Rectal smooth muscle tissue (tissue), 1 donor: ENCODE data around the gene ENG.

Source experiments
- H3K27ac ChIP-seq: one replicate; pipeline ENCODE4 v1.7.0; 2013; ENCODE audit warnings: low read depth, low read length, inconsistent platforms
- H3K27me3 ChIP-seq: one replicate; pipeline ENCODE4 v1.7.0; 2013; ENCODE audit warnings: low read length; ENCODE audit not compliant: control insufficient read depth, insufficient read depth
- H3K36me3 ChIP-seq: one replicate; pipeline ENCODE4 v1.7.0; 2013; ENCODE audit warnings: low read length; ENCODE audit not compliant: control insufficient read depth, insufficient read depth
- H3K4me1 ChIP-seq: one replicate; pipeline ENCODE4 v1.7.0; 2013; ENCODE audit warnings: low read length; ENCODE audit not compliant: control insufficient read depth, insufficient read depth
- H3K4me3 ChIP-seq: one replicate; pipeline ENCODE4 v1.7.0; 2013; ENCODE audit warnings: low read length
- H3K9ac ChIP-seq: one replicate; pipeline ENCODE4 v1.7.0; 2013; ENCODE audit warnings: low read length

Gene ENG

DNA sequence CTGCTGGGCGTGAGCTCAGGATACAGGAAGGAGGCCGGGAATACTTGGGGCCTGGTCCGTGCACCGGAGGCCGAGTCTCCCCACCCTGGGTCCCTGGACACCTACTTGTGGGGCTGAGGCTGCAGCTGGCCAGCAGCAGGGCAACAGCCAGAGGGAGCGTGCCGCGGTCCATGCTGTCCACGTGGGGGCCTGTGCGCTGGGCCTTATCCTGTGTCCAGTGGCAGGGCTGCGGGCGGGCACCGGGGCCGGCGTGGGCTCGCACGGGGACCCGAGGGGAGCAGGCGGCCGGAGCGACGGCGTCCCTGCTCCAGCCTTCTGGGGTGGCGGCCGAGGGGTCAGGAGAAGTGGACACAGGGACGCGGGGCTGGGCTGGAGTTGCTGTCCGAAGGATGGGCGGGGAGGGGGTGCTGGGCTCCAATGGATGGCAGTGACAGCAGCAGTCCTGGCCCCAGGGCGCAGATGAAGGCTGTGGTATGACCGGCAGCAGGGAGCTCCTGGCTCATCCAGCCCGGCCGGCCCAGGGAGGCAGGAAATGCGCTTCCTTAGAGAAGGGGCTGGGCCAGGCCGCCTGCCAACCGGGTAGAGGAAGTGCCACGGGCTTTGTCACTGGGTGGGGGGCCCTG, at the start of gene ENG:
Gene ENG, minus strand, starts transcription at position 475 of the 623 bp plus-strand sequence. Its CDS starts 303 bp downstream, at position 172.
- Histone ChIP-seq H3K36me3 (no peaks in the 10 kb centered on the region), H3K4me1 (no peaks in the 10 kb centered on the region), H3K4me3 (peak within 1 kb of the TSS; percentile 63), H3K27ac (peak within 1 kb of the TSS; percentile 59), H3K27me3 (no peaks in the 10 kb centered on the region), H3K9ac (peak within 1 kb of the TSS; percentile 21)

DNA sequence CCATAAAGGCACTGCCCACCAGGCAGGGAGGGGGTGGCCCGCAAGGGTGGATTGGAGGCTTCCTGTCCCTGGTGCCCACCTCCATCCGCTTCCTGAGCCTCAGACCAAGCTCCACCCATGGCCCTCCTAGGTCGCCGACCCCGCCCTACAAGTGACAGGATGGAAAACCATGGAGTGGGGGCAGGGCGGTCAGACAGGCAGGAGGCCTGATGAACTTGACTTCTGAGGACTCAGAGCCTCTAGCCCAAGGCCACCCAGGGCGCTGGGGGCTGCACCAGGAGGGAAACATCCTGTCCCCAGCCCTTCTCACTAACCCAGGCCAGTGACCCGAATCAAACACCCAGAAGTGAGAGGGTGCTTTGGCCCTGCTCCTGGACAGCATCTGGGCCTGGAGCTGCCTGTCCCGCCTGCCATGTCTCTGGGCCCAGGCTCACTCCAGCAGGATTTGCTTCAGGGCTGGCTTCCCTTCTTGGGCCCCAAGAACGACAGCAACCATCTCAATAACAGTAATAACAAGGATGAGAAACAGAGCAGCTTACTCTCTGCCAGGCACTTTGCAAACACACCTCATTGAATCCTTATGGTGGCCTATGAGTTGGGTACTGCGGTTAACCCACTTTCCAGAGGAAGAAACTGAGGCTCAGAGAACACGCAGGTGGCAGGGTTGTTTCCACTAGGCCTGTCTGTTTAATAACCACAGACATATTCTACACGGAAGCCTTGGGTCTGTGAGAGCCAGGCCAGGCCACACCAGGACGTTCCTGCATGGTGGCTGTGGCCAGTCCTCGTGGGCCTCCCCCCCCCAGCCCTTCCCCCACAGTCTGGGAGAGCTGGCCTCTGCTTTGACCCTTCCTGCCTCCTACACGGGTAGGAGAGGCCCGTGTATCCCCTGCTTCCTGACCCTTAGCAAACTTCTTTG, 49.4 kb upstream of the ENG start:
- no peak overlapping the region for H3K27ac ChIP-seq
- H3K9ac ChIP-seq, result peak overlapping the region; percentile 12
- no peaks in the 10 kb centered on the region for H3K27me3 ChIP-seq
- H3K4me1 ChIP-seq, result peaks cover 5% of the 10 kb centered on the region
- peak overlapping the region; percentile 54 for H3K4me3 ChIP-seq
- H3K36me3 ChIP-seq, result no peaks in the 10 kb centered on the region

DNA sequence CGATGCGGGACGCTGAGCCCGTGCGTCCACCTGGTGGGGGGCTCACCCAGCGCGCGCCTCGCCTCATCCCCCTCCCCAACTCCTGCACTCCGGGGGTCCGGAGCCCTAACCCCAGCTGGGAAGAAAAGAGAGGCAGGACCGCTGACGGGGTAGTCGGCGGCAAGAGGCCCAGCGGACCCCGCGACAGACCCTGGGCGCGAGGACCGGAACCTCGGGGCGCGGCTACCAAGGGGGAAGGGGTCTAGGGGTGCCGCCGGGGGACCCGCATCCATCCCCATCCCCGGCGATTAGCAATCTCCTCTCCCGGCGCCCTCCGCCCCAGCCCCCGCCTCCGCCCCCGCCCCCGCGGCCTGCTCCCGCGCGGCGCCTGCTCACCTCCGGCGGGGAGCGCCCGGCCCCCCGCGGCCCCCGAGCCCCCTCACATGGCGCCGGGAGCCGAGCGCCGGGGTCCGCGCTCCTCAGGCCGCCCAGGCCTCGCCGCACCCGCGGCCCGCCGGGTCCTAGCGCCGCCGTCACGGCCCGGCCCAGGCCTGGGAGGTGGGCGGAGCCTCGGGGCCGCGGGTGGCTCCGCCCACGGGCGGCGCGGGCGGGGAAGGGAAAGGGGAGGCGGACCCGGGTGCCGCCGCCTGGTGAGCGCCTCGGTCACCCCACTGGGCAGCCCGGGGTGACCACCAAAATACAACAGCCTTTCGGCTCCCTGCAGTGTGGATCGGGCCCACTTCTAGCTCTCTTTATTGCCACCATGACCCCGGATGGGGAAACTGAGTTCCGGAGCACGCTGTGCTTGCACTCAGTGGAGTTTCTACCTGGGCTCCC, 44.9 kb upstream of the ENG start, which contains the start of gene ST6GALNAC6:
Gene ST6GALNAC6, minus strand, starts transcription at position 476 of the 816 bp plus-strand sequence. CDS start 1,622 bp downstream, outside the sequence.
- H3K9ac ChIP-seq, result peak within 1 kb of the TSS; percentile 83
- H3K4me1 ChIP-seq, result peaks cover 15% of the 10 kb centered on the region
- no peaks in the 10 kb centered on the region for H3K27me3 ChIP-seq
- H3K27ac ChIP-seq, result peak within 1 kb of the TSS; percentile 88
- H3K4me3 ChIP-seq, result peak within 1 kb of the TSS; percentile 90
- peaks cover 21% of the 10 kb centered on the region for H3K36me3 ChIP-seq

GRCh38 chr9:127898433-127899127, 44.1 kb upstream of the ENG start:
- peaks cover 28% of the 10 kb centered on the region for H3K36me3 ChIP-seq
- H3K27me3 ChIP-seq, result no peaks in the 10 kb centered on the region
- peak overlapping the region; percentile 83 for H3K9ac ChIP-seq
- peaks cover 15% of the 10 kb centered on the region for H3K4me1 ChIP-seq
- peak overlapping the region; percentile 90 for H3K4me3 ChIP-seq
- peak overlapping the region; percentile 88 for H3K27ac ChIP-seq

- peak overlapping the region; percentile 77 for H3K27ac ChIP-seq
- no peak overlapping the region for H3K9ac ChIP-seq
Measured at GRCh38 chr9:127897193-127897692, 42.8 kb upstream of the ENG start.

GRCh38 chr9:127896395-127897192, 42.1 kb upstream of the ENG start:
- H3K9ac ChIP-seq, result no peak overlapping the region
- peak overlapping the region; percentile 56 for H3K27ac ChIP-seq

More at GRCh38 chr9:127897193-127897692, 42.8 kb upstream of the ENG start:
- Histone ChIP-seq H3K4me1 (peaks cover 15% of the 10 kb centered on the region), H3K4me3 (peak overlapping the region; percentile 49), H3K36me3 (peaks cover 38% of the 10 kb centered on the region), H3K27me3 (no peaks in the 10 kb centered on the region)

DNA sequence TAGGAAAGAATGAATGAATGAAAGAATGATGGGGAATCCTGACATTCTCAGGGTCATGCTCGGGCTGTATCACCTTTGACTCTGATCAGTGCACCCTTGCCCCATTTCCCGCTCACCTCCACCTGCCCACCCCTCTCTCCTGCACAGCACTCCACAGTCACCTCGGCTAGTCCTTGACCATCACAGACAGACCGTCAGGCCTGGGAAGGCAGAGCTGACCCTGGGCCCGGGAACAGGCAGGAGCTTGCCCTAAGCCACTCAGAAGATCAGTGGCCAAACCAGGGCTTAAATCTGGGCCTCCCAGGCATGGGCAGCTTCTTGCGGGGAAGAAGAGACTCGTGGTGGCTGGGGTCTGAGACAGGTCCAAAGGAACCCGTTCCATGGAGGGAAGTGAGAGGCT, 41.4 kb upstream of the ENG start:
- H3K4me3 ChIP-seq, result no peak overlapping the region

More at GRCh38 chr9:127896395-127897192, 42.1 kb upstream of the ENG start:
- Histone ChIP-seq H3K4me1 (peaks cover 15% of the 10 kb centered on the region), H3K36me3 (peaks cover 38% of the 10 kb centered on the region), H3K4me3 (peak overlapping the region; percentile 49), H3K27me3 (no peaks in the 10 kb centered on the region)

GRCh38 chr9:127893392-127893791, 38.9 kb upstream of the ENG start:
- no peak overlapping the region for H3K27ac ChIP-seq
- H3K36me3 ChIP-seq, result peaks cover 48% of the 10 kb centered on the region
- no peaks in the 10 kb centered on the region for H3K27me3 ChIP-seq
- H3K4me3 ChIP-seq, result no peak overlapping the region
- no peak overlapping the region for H3K9ac ChIP-seq
- peaks cover 10% of the 10 kb centered on the region for H3K4me1 ChIP-seq

More for the DNA sequence above, 41.4 kb upstream of the ENG start:
- peaks cover 40% of the 10 kb centered on the region for H3K36me3 ChIP-seq
- H3K27ac ChIP-seq, result no peak overlapping the region
- no peaks in the 10 kb centered on the region for H3K27me3 ChIP-seq
- H3K9ac ChIP-seq, result no peak overlapping the region
- H3K4me1 ChIP-seq, result peaks cover 15% of the 10 kb centered on the region

- Histone ChIP-seq H3K36me3 (peaks cover 50% of the 10 kb centered on the region), H3K4me3 (no peak overlapping the region), H3K27ac (no peak overlapping the region), H3K9ac (no peak overlapping the region), H3K4me1 (peaks cover 10% of the 10 kb centered on the region), H3K27me3 (no peaks in the 10 kb centered on the region)
Measured at GRCh38 chr9:127892831-127893230, 38.4 kb upstream of the ENG start.

DNA sequence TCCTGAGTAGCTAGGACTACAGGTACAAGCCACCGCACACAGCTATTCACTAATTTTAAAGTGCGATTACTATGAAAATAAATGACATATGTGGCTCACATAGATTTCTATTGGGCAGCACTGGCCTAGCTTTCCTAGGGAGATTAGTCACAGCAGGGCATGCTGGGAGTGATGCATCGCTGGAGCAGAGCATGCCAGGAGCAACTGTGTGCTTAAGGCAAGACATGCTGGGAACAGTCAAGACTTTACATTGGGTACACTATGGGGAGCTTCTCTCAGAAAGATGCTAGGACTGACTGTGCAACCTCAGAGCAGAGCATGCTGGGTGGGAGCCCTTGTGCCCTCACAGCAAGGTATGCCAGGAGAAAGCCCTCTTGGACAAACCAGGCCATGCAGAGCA, 35.6 kb upstream of the ENG start:
- peaks cover 57% of the 10 kb centered on the region for H3K36me3 ChIP-seq

GRCh38 chr9:127887792-127888191, 33.3 kb upstream of the ENG start:
- Histone ChIP-seq H3K36me3 (peaks cover 35% of the 10 kb centered on the region), H3K27ac (no peak overlapping the region), H3K9ac (no peak overlapping the region), H3K27me3 (no peaks in the 10 kb centered on the region), H3K4me1 (no peaks in the 10 kb centered on the region), H3K4me3 (no peak overlapping the region)

More for the DNA sequence above, 35.6 kb upstream of the ENG start:
- no peaks in the 10 kb centered on the region for H3K27me3 ChIP-seq
- no peak overlapping the region for H3K27ac ChIP-seq
- H3K4me3 ChIP-seq, result no peak overlapping the region
- no peaks in the 10 kb centered on the region for H3K4me1 ChIP-seq
- H3K9ac ChIP-seq, result no peak overlapping the region
